Upper lobe of right lung (tissue), 1 donor: ENCODE measurements around the gene SEC31A. TPM values are rescaled to one million over a fixed set of nuclear protein-coding genes. Genes with fewer than 3 reads are reported as not detected.

ENCODE experiments used
- ATAC-seq: fragments of 200-7000 bp; cut with Tn5 transposase; one replicate; pipeline ENCODE4 v1.9.1; 2020; ENCODE audit warnings: mild to moderate bottlenecking, moderate library complexity
- DNase-seq: peaks from one replicate; pipeline ENCODE4 v3.0.0-alpha.2; 2020
- H3K27ac ChIP-seq: fragments of 200-600 bp; one replicate; pipeline ENCODE4 v1.8.0; 2022
- H3K27me3 ChIP-seq: fragments of 200-600 bp; one replicate; pipeline ENCODE4 v1.8.0; 2022; ENCODE audit warnings: mild to moderate bottlenecking
- H3K36me3 ChIP-seq: fragments of 200-600 bp; one replicate; pipeline ENCODE4 v1.8.0; 2022
- H3K4me1 ChIP-seq: fragments of 200-600 bp; one replicate; pipeline ENCODE4 v1.8.0; 2022
- H3K4me3 ChIP-seq: fragments of 200-600 bp; one replicate; pipeline ENCODE4 v1.8.0; 2022; ENCODE audit warnings: mild to moderate bottlenecking
- H3K9me3 ChIP-seq: fragments of 200-600 bp; one replicate; pipeline ENCODE4 v1.8.0; 2022
- CTCF ChIP-seq: fragments of 200-600 bp; IDR thresholded peaks from one replicate; pipeline ENCODE4 v1.8.0; 2022; ENCODE audit warnings: antibody characterized with exemption
- intact Hi-C: fragments of 100-400 bp; cut with DNase I; formaldehyde crosslinking; loops from one replicate; pipeline ENCODE4 v1.11.0; 2022
- total RNA-seq: library from RNA; stranded (reverse); fragmentation: NEBNext Ultra II Directional; extraction: Animal tissue kit (Norgen Biotek cat#: 25700); gene quantifications from one replicate; pipeline ENCODE4 v1.2.1, GENCODE V29; 2021
- donor health status: DM: no; HTN: yes; CAD: no; lungs with severe emphysema.

Gene SEC31A
- total RNA-seq, 1 donor from 2014 or later, result 199 TPM

- intact Hi-C loops, result no loop called here
- no peak for TF ChIP-seq CTCF
- no peak overlapping the region for H3K4me3 ChIP-seq
- H3K9me3 ChIP-seq, result no peaks in the 10 kb centered on the region
- DNase-seq, result no peak
- no peaks in the 10 kb centered on the region for H3K4me1 ChIP-seq
- ATAC-seq, result no peak
- H3K27me3 ChIP-seq, result no peaks in the 10 kb centered on the region
- H3K36me3 ChIP-seq, result peaks cover 100% of the 10 kb centered on the region
- H3K27ac ChIP-seq, result no peak overlapping the region
These were observed 38.1 kb downstream of the SEC31A start for GRCh38 chr4:82852751-82853285.

- no peak overlapping the region for H3K4me3 ChIP-seq
- no peaks in the 10 kb centered on the region for H3K4me1 ChIP-seq
- H3K9me3 ChIP-seq, result no peaks in the 10 kb centered on the region
- peaks cover 100% of the 10 kb centered on the region for H3K36me3 ChIP-seq
- DNase-seq, result no peak
- no peaks in the 10 kb centered on the region for H3K27me3 ChIP-seq
- TF ChIP-seq CTCF, result peak; percentile 41
- peak; percentile 39 for ATAC-seq
- intact Hi-C loops, result no loop called here
- no peak overlapping the region for H3K27ac ChIP-seq
These were observed 38.8 kb downstream of the SEC31A start for GRCh38 chr4:82851885-82852750.

GRCh38 chr4:82851318-82851717, 39.6 kb downstream of the SEC31A start:
- DNase-seq (no peak), ATAC-seq (no peak)
- intact Hi-C loops, result no loop called here
- TF ChIP-seq CTCF, result no peak
- Histone ChIP-seq H3K9me3 (no peaks in the 10 kb centered on the region), H3K27ac (no peak overlapping the region), H3K27me3 (no peaks in the 10 kb centered on the region), H3K4me1 (no peaks in the 10 kb centered on the region), H3K4me3 (no peak overlapping the region), H3K36me3 (peaks cover 100% of the 10 kb centered on the region)

- DNase-seq (no peak), ATAC-seq (no peak)
- no peak for TF ChIP-seq CTCF
- peaks cover 99% of the 10 kb centered on the region for H3K36me3 ChIP-seq
- intact Hi-C loops, result no loop called here
- no peaks in the 10 kb centered on the region for H3K27me3 ChIP-seq
- H3K4me1 ChIP-seq, result no peaks in the 10 kb centered on the region
- no peak overlapping the region for H3K4me3 ChIP-seq
- no peaks in the 10 kb centered on the region for H3K9me3 ChIP-seq
- no peak overlapping the region for H3K27ac ChIP-seq
These were observed 40.3 kb downstream of the SEC31A start for GRCh38 chr4:82850684-82851083.

GRCh38 chr4:82848706-82849105, 42.2 kb downstream of the SEC31A start:
- H3K9me3 ChIP-seq, result no peaks in the 10 kb centered on the region
- ATAC-seq, result no peak
- no peak overlapping the region for H3K27ac ChIP-seq
- H3K4me1 ChIP-seq, result no peaks in the 10 kb centered on the region
- no peak for DNase-seq
- TF ChIP-seq CTCF, result no peak
- H3K36me3 ChIP-seq, result peaks cover 99% of the 10 kb centered on the region
- intact Hi-C loops, result no loop called here
- H3K27me3 ChIP-seq, result no peaks in the 10 kb centered on the region
- no peak overlapping the region for H3K4me3 ChIP-seq
